NCI-H2227 (cell line): ENCODE measurements around the gene ZNF253.
"Not testable (repeated sequence)": the region's sequence is repeated elsewhere in the genome, so short reads cannot be mapped to it uniquely, and the experiment has no call there.

Experiments
- DNase-seq: peaks from one replicate; lab custom pipeline; 2025; ENCODE audit not compliant: unreplicated experiment; lab: John Stamatoyannopoulos, UW

Gene ZNF253

GRCh38 chr19:19892055-19892941 is 26.6 kb downstream of the ZNF253 start:
- DNase-seq = not testable (repeated sequence)

GRCh38 chr19:19900139-19900728 is 34.6 kb downstream of the ZNF253 start:
- DNase-seq = peak; percentile 17

GRCh38 chr19:19900729-19901444 is 35.2 kb downstream of the ZNF253 start, which contains the start of gene ZNF93:
Gene ZNF93, plus strand, starts transcription at chr19:19900946. Its CDS starts 143 bp downstream, at chr19:19901089.
- peak; percentile 94 for DNase-seq

GRCh38 chr19:19907551-19907950 is 41.9 kb downstream of the ZNF253 start:
- DNase-seq = not testable (repeated sequence)

- no peak for DNase-seq
Measured at GRCh38 chr19:19909654-19910053, 44.0 kb downstream of the ZNF253 start.

- DNase-seq = no peak
Measured at GRCh38 chr19:19911150-19911549, 45.5 kb downstream of the ZNF253 start.

GRCh38 chr19:19914596-19914995 is 48.9 kb downstream of the ZNF253 start:
- no peak for DNase-seq

- peak; percentile 0 for DNase-seq
Measured at GRCh38 chr19:19930417-19930816, 64.7 kb downstream of the ZNF253 start.

GRCh38 chr19:19933432-19934314 is 68.0 kb downstream of the ZNF253 start:
- DNase-seq = not testable (repeated sequence)

GRCh38 chr19:19937403-19937802 is 71.7 kb downstream of the ZNF253 start:
- DNase-seq = no peak

GRCh38 chr19:19938449-19938848 is 72.8 kb downstream of the ZNF253 start:
- DNase-seq = no peak

GRCh38 chr19:19943848-19944582 is 78.3 kb downstream of the ZNF253 start:
- no peak for DNase-seq
